ENCODE data around the gene RNF123.

DNA sequence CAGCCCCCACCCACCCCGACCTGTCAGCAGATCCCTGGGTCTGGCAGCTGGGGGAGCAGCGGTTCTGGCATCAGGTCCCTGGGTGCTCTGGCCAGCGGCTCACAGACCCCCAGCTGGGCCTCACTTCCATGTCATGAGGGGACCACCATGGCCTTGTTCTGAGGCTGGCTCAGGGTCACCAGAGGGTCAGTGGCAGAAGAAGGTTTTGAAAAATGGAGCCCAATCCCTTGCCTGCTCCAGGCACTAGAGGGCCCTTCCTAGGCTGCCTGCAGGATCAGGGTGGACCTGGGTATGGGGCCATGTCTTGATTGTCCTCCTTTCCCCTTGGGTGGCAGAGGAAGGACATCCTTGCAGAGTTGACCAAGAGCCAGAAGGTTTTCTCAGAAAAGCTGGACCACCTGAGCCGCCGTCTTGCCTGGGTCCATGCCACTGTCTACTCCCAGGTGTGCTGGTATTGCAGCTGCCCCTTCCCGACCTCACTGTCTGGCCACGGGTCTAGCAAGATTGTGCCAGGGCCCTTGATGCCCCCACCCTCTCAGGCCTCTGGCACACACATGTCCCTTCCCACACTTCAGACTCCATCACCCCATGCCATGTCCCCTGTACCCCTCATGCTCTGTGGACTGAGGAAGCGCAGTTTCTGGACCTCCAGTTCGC lies 17.2 kb downstream of the RNF123 start:
- TF ChIP-seq ZNF565 (CRISPR knock-in tag; conservative IDR thresholded peaks at IDR 0.05; ENCODE audit: low read depth) (no peak), ISL1 (CRISPR knock-in tag; IDR thresholded peaks at IDR 0.05) (no peak), ZFP30 (CRISPR knock-in tag; IDR thresholded peaks at IDR 0.05) (no peak), TCF4 (CRISPR knock-in tag; IDR thresholded peaks at IDR 0.05; ENCODE audit: borderline replicate concordance) (no peak), ZNF70 (CRISPR knock-in tag; IDR thresholded peaks at IDR 0.05) (no peak), OSR1 (CRISPR knock-in tag; IDR thresholded peaks at IDR 0.05) (no peak), ARNTL (CRISPR knock-in tag; IDR thresholded peaks at IDR 0.05; ENCODE audit: borderline replicate concordance, low read depth) (no peak), POU6F1 (CRISPR knock-in tag; IDR thresholded peaks at IDR 0.05; ENCODE audit: borderline replicate concordance, low read depth) (no peak)
